HG02678 (cell line): ENCODE measurements around the gene CNTN4.
"Not testable (repeated sequence)": the region's sequence is repeated elsewhere in the genome, so short reads cannot be mapped to it uniquely, and the experiment has no call there.

ENCODE experiments used
- ATAC-seq: cut with Tn5 transposase; IDR thresholded peaks from one replicate; pipeline ENCODE4 v1.9.1; 2021; ENCODE audit warnings: mild to moderate bottlenecking, moderate library complexity; ENCODE audit not compliant: unreplicated experiment

The CNTN4 gene

DNA sequence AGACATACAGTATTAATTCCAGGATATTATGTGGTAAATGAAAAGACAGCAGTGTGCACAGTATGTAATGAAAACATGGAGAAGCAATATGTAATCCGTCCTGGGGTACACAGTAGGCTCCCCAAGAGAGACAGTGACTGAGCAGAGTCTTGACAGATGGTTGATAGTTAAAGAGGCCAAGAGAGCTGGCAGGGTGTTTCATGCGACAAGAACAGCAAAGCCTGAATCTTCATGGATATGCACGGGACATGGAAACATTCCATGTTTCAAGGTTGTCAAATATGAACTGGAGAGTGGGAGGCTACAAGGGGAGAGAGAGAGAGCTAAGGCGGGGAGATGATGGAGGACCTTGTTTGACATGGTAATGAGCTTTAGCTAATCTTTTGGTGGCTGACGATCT, 673.1 kb downstream of the CNTN4 start:
- no peak for ATAC-seq

DNA sequence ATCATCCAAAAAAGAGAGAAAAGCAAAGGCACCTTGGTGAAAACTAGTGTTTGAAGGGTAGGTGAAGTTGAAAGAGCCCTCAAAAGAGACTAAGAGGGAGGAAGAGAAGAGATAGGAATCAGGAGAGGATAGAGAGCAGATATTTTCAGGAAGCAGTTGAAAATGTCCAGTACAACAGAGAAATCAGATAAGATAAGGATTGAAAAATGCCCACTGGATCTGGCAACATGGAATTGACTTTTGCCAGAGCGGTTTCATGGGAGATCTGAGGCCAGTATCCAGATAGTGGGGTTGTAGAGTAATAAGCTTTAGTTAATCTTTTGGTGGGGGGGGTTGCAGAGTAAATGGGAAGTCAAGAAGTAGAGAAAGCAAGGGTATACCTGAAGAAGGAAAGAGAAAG, 674.1 kb downstream of the CNTN4 start:
- ATAC-seq, result no peak

- no peak for ATAC-seq
Measured at GRCh38 chr3:2774481-2775249, 676.0 kb downstream of the CNTN4 start.

DNA sequence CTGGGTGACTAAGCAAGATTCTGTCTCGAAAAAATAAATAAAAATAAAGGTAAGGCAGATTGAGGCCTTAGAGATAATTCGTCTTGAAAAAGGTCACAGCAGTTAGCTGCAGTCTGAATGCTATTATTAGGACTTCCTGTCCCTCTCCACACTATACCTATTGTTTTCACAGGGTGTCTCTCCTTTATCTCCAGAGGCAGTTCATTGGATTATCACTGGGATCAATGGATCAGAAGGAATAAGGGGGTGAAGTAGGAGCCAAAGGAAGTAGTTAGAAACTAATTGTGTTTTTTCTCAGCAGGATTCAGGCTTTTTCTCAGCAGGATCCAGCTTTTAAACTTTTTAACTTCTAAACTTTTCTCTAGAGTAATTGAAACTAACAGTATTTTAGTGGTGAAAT, 684.6 kb downstream of the CNTN4 start:
- ATAC-seq, result no peak

DNA sequence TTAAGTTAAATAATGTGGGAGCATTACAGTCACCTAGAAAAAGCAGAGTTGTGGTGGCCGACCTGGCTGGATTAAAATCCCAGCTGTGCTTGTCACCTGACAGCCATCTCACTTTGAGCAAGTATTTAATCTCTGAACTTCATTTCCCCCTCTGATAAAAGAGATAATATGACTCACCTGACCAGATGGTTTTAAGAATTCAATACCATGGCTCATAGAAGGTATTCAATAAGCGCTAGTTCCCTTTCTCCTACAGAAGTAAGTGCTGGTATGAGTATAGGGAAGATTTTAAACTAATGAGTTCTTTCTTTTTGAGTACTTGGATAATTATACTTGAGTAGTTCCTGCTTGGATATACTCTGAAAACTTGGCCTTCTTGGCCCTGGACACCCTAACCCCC, 686.0 kb downstream of the CNTN4 start:
- no peak for ATAC-seq

DNA sequence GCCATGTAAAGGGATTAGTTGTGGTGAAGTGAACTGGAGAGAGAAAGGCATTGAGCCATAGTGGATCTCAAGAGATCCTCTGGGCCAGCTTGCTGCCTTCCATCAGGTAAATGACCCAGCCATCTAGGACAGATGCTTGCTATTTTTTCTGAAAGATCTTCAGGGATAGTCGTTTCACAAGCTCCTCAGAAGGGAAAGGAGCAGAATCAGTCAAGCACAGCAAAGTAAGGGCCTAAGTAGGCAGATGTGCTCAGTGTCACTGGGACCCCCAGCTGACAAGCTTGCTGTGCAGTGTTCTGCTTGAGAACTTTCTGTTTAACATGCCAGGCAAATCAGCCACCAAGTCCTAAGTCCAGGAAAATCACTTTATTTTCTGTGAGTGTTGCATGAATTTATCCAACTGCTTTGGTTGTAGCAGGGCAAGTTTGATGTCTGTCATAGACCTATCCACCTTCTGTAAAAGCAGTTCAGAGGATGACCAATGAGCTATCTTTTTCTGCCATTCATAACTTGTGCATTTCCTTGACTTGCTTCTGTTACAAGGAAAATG, 691.7 kb downstream of the CNTN4 start:
- no peak for ATAC-seq

DNA sequence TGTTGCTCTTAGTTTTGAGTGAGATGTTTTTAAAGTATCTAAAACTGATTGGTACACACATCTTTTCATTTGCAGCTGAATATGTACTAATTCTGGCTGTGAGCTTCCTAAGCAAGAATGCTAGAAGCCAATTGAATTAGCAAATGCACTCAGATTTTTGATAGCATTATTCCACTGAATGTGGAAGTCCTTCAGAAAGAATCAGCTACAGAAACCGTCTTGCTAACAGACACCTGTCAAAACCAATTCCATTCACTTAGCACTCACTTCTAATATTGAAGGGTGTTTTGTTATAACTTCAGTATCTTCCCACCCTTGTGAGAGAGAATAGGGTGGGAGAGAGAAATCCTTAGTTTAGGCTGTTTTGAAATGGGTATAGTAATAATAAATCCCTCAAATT, 693.8 kb downstream of the CNTN4 start:
- no peak for ATAC-seq

DNA sequence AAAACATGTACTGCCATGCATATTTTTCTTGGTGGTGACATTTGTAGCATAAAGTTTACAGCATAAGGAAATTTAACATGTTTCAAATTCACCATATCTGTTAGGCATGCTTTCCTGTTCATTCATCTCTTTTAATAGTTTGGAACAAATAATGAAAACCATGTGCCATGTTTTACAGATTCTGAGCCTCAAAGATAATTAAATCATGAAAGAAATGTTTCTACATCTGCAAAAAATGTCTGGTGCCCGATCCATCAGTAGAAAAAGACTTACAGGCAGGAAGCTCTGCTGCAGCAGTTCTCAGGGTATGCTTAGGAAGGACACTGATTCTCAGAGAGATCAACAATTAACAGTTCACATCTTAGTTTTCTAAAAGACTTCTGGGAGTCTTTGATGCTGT, 695.3 kb downstream of the CNTN4 start:
- no peak for ATAC-seq

- no peak for ATAC-seq
Measured at GRCh38 chr3:2802429-2802828, 703.8 kb downstream of the CNTN4 start.

- ATAC-seq, result no peak
Measured at GRCh38 chr3:2807514-2807913, 708.8 kb downstream of the CNTN4 start.

DNA sequence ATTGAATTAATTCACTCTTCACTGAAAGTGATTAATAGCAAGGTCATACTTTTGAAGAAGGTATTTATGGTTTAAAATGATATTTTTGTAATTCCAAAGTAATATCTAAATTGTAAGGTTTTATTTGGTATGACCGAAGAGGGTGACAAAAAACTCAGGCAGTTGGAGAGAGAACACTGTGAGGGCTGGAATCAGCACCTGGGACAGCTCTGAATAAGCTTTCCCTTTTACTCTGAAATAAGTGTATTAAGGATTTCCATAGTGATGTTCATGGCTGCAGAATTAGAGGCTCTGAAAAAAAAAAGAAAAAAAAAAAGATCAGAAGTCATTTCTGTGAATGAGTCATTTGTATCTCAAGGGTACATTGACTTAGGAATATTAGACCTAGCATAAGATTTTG, 712.1 kb downstream of the CNTN4 start:
- no peak for ATAC-seq

- no peak for ATAC-seq
Measured at GRCh38 chr3:2819571-2819970, 720.9 kb downstream of the CNTN4 start.

DNA sequence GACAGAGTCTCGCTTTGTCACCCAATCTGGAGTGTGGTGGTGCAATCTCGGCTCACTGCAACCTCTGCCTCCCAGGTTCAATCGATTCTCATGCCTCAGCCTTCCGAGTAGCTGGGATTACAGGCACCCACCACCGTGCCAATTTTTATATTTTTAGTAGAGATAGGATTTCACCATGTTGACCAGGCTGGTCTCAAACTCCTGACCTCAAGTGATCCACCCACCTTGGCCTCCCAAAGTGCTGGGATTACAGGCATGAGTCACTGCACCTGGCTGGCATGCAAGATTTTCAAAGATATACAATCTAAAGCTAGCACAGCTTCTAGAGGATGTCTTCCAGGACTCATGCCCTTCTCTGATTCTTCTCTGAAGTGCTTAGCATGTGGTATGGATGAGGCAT, 722.3 kb downstream of the CNTN4 start:
- ATAC-seq, result not testable (repeated sequence)

GRCh38 chr3:2822611-2823010, 723.9 kb downstream of the CNTN4 start:
- no peak for ATAC-seq

DNA sequence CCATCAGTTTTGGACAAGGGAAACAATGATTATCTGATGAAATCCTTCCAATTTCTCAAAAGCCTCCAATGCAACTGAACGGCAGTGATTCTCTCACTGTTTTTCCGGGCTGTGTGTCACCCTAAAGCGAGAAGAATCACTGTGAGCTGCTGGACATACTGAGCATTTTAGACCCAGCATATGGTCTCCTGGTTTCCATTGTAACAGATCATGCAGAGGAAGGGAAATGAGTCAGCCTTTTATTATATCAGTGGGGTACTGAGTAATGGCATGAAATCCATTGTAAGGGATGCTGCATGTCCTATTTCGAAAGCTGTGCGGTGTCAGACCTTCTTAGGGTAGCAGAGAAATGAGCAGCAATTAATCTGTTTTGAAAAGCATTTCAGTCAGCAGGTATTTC, 724.4 kb downstream of the CNTN4 start:
- ATAC-seq, result no peak

GRCh38 chr3:2823437-2824211, 725.0 kb downstream of the CNTN4 start:
- ATAC-seq, result no peak

GRCh38 chr3:2826036-2826435, 727.4 kb downstream of the CNTN4 start:
- no peak for ATAC-seq

DNA sequence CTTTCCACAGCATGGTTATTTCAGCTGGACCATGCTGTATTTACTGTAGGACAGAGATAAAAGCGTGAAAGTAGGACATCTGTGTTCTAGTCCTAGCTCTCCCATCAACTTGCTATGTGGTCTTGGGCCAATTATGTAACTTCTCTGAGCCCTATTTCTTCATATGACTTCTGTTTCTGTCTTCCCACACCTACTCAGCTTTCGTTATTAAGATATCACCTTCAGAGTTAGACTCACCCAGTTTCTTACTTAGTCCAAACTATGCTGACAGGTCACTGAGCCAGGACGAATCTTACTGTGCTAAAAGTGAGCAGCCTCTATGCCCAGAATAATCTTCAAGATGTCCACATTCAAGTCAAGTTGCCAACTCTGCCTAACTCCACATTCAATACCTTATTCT, 727.8 kb downstream of the CNTN4 start:
- no peak for ATAC-seq

- ATAC-seq, result no peak
Measured at GRCh38 chr3:2837239-2837638, 738.6 kb downstream of the CNTN4 start.

DNA sequence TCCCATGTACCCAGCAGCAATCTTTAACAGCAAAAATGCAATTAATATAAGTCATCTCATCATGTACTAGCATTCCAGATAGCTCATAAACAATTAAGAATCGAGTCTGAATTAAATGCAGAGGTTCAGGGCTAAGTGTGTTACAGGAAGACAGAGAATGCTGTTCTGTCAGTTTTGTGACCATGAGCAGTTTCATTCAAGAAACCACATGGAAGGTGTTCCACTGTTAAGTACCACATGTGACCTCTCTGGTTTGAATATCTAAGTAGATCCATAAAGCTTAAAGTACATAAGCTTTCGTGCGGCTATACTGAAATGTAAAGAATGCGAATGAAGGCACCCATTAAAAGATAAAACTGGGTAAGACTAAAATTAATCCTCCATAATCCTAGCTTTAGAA, 739.2 kb downstream of the CNTN4 start:
- ATAC-seq, result no peak

DNA sequence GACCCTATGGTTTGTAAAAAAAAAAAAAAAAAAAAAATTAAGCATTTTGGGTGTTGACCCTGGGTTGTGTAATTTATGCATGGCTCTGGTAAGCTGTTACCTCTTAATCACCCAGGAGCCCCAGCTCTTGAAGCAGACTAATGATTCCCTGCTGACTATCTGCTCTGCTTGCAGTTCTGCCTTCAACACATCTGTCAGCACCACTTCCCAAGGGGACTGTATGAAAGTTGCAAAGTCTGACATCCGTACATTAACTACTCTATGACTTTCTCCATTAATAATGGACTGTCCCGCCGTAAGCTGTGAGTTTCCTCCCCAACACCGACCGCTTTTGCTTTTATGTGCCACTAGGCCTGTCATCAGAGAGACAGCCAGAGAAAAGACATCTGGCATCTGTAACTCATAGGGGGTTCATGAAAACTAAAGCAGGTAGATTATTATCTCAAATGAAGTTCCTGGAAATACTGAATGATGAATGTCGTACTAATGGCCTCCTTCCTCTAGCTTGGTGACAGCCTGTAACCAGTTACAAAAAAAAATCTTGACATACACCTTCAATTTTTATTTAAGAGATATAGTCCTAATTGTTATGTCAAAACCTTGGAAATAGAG, 740.0 kb downstream of the CNTN4 start:
- ATAC-seq, result no peak

DNA sequence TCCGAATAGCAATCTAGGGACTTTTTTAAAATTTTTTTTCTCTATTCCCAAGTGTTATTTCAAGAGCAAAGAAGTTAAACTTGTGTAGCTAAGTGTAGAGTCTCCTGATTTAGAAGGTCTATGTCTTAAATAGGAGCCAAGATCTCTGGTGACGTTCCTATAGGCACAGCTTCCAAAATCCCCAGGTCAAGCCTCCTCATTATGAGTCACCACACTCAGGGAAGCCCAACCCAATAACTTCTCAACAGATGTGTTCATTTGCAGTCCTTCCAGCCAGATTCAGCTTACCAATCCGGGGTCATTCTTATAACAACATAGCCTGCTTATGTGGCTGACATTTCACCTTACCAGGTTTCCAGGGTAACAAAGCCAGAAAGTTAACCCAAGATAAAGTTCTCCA, 741.2 kb downstream of the CNTN4 start:
- ATAC-seq, result no peak
